Measurements from ENCODE around the gene PRPSAP2.

DNA sequence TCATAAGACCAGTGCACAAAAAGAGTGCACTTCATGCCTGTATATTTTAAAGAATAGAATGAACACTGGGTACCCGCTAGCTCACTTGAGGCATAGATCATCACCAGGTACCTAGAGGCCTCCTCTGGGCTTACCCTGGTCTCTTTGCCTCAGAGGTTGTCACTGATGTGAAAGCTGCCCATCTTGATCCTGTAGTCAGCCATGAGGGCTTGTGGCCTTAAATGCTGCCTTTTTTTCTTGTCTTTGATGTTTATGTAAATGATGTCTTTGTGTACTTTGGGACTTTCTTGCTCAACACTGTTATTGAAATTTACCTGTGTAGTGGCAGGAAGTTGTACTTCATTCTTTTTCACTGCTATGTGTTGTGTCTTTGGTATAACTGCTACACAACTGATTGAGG lies 67.3 kb downstream of the PRPSAP2 start:
- TF ChIP-seq, protein P1, sequence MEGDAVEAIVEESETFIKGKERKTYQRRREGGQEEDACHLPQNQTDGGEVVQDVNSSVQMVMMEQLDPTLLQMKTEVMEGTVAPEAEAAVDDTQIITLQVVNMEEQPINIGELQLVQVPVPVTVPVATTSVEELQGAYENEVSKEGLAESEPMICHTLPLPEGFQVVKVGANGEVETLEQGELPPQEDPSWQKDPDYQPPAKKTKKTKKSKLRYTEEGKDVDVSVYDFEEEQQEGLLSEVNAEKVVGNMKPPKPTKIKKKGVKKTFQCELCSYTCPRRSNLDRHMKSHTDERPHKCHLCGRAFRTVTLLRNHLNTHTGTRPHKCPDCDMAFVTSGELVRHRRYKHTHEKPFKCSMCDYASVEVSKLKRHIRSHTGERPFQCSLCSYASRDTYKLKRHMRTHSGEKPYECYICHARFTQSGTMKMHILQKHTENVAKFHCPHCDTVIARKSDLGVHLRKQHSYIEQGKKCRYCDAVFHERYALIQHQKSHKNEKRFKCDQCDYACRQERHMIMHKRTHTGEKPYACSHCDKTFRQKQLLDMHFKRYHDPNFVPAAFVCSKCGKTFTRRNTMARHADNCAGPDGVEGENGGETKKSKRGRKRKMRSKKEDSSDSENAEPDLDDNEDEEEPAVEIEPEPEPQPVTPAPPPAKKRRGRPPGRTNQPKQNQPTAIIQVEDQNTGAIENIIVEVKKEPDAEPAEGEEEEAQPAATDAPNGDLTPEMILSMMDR (IDR thresholded peaks at IDR 0.05), result no peak
- TF ChIP-seq POLR2A (IDR thresholded peaks at IDR 0.05; ENCODE audit: low read depth), result no peak
- TF ChIP-seq POLR2AphosphoS5 (IDR thresholded peaks at IDR 0.05), result no peak
- TF ChIP-seq EP300 (IDR thresholded peaks at IDR 0.05), result no peak
